ENCODE results near the gene PSAPL1.

PSAPL1 gene

GRCh38 chr4:7392438-7393421, 42.0 kb downstream of the PSAPL1 start:
- no peak for DNase-seq (ENCODE audit: low read depth in 1 of 2, low spot score in 1 of 2)
- peaks cover 7% of the 10 kb centered on the region for H3K27me3 ChIP-seq (ENCODE audit: insufficient read depth, poor library complexity, severe bottlenecking)
- no peak for TF ChIP-seq GABPA (IDR thresholded peaks at IDR 0.05; ENCODE audit: low read depth)
- TF ChIP-seq CTCF (IDR thresholded peaks at IDR 0.05; ENCODE audit: insufficient read depth, low read length) = no peak
- TF ChIP-seq REST (IDR thresholded peaks at IDR 0.05; ENCODE audit: insufficient replicate concordance, low read depth) = no peak
- TF ChIP-seq POLR2AphosphoS5 (IDR thresholded peaks at IDR 0.05; ENCODE audit: low read depth) = no peak
- no peak for TF ChIP-seq SPI1 (IDR thresholded peaks at IDR 0.05; ENCODE audit: borderline replicate concordance, low read depth)

GRCh38 chr4:7391637-7392437, 42.9 kb downstream of the PSAPL1 start:
- Histone ChIP-seq H3K27ac (replicated peaks) (no peak overlapping the region), H3K27me3 (ENCODE audit: insufficient read depth, poor library complexity, severe bottlenecking) (peaks cover 2% of the 10 kb centered on the region), H3K4me3 (replicated peaks; ENCODE audit: insufficient read depth, low read length) (no peak overlapping the region)
- no peak for DNase-seq (ENCODE audit: low read depth in 1 of 2, low spot score in 1 of 2)
- no peak for TF ChIP-seq SPI1 (IDR thresholded peaks at IDR 0.05; ENCODE audit: borderline replicate concordance, low read depth)
- no peak for TF ChIP-seq REST (IDR thresholded peaks at IDR 0.05; ENCODE audit: insufficient replicate concordance, low read depth)
- TF ChIP-seq POLR2AphosphoS5 (IDR thresholded peaks at IDR 0.05; ENCODE audit: low read depth) = no peak
- TF ChIP-seq GABPA (IDR thresholded peaks at IDR 0.05; ENCODE audit: low read depth) = no peak

More at GRCh38 chr4:7392438-7393421, 42.0 kb downstream of the PSAPL1 start:
- H3K4me3 ChIP-seq (replicated peaks; ENCODE audit: insufficient read depth, low read length) = no peak overlapping the region
- H3K27ac ChIP-seq (replicated peaks) = no peak overlapping the region

GRCh38 chr4:7390906-7391636, 43.7 kb downstream of the PSAPL1 start:
- H3K27ac ChIP-seq (replicated peaks) = no peak overlapping the region
- DNase-seq (ENCODE audit: low read depth in 1 of 2, low spot score in 1 of 2) = no peak
- no peaks in the 10 kb centered on the region for H3K27me3 ChIP-seq (ENCODE audit: insufficient read depth, poor library complexity, severe bottlenecking)
- H3K4me3 ChIP-seq (replicated peaks; ENCODE audit: insufficient read depth, low read length) = no peak overlapping the region
- TF ChIP-seq CTCF (IDR thresholded peaks at IDR 0.05; ENCODE audit: insufficient read depth, low read length) (no peak), SPI1 (IDR thresholded peaks at IDR 0.05; ENCODE audit: borderline replicate concordance, low read depth) (no peak), GABPA (IDR thresholded peaks at IDR 0.05; ENCODE audit: low read depth) (no peak), POLR2AphosphoS5 (IDR thresholded peaks at IDR 0.05; ENCODE audit: low read depth) (no peak), REST (IDR thresholded peaks at IDR 0.05; ENCODE audit: insufficient replicate concordance, low read depth) (no peak)
